GM19468 (cell line): ENCODE data around the gene PDE6A.
"Not testable (repeated sequence)": the region's sequence is repeated elsewhere in the genome, so short reads cannot be mapped to it uniquely, and the experiment has no call there.

Experiments
- ATAC-seq: cut with Tn5 transposase; IDR thresholded peaks from one replicate; pipeline ENCODE4 v1.9.1; 2021; ENCODE audit warnings: mild to moderate bottlenecking, moderate library complexity, moderate number of reproducible peaks; ENCODE audit not compliant: unreplicated experiment; ENCODE audit errors: extremely low read depth

PDE6A gene

GRCh38 chr5:149954798-149955197, 10.2 kb upstream of the PDE6A start:
- no peak for ATAC-seq

- no peak for ATAC-seq
Measured at GRCh38 chr5:149953436-149954121, 9.0 kb upstream of the PDE6A start.

- ATAC-seq: no peak
Measured at GRCh38 chr5:149951138-149951749, 6.7 kb upstream of the PDE6A start.

- no peak for ATAC-seq
Measured at GRCh38 chr5:149948993-149949392, 4.4 kb upstream of the PDE6A start.

GRCh38 chr5:149946118-149946517, 1.5 kb upstream of the PDE6A start:
- no peak for ATAC-seq

GRCh38 chr5:149943177-149943949, 1.2 kb downstream of the PDE6A start:
- ATAC-seq: not testable (repeated sequence)

GRCh38 chr5:149942741-149943169, 1.8 kb downstream of the PDE6A start:
- ATAC-seq: not testable (repeated sequence)

GRCh38 chr5:149942199-149942598, 2.4 kb downstream of the PDE6A start:
- ATAC-seq: no peak

- no peak for ATAC-seq
Measured at GRCh38 chr5:149941795-149942194, 2.8 kb downstream of the PDE6A start.

- no peak for ATAC-seq
Measured at GRCh38 chr5:149940941-149941644, 3.5 kb downstream of the PDE6A start.

GRCh38 chr5:149940077-149940574, 4.5 kb downstream of the PDE6A start:
- no peak for ATAC-seq

- no peak for ATAC-seq
Measured at GRCh38 chr5:149939546-149939945, 5.0 kb downstream of the PDE6A start.

GRCh38 chr5:149938791-149939358, 5.7 kb downstream of the PDE6A start:
- ATAC-seq: no peak

GRCh38 chr5:149938279-149938678, 6.3 kb downstream of the PDE6A start:
- no peak for ATAC-seq

GRCh38 chr5:149937610-149938009, 7.0 kb downstream of the PDE6A start:
- no peak for ATAC-seq

GRCh38 chr5:149936700-149937091, 7.9 kb downstream of the PDE6A start:
- no peak for ATAC-seq

GRCh38 chr5:149936044-149936699, 8.4 kb downstream of the PDE6A start:
- ATAC-seq: no peak

GRCh38 chr5:149935431-149935901, 9.1 kb downstream of the PDE6A start:
- no peak for ATAC-seq
